Osteoblast (primary cell): Measurements from ENCODE around the gene NAV2. TPM values are rescaled to one million over a fixed set of nuclear protein-coding genes. Genes with fewer than 3 reads are reported as not detected.

Experiments used
- DNase-seq: peaks from one replicate; pipeline ENCODE4 v3.0.0; 2011; ENCODE audit warnings: low spot score, mixed read lengths; ENCODE audit not compliant: insufficient read length; ENCODE audit errors: missing footprints
- H2AFZ ChIP-seq: 2 replicates; pipeline ENCODE4 v1.6.0; 2011; ENCODE audit warnings: mild to moderate bottlenecking, low read length
- H3K27ac ChIP-seq: 2 replicates; pipeline ENCODE4 v1.5.1; 2011; ENCODE audit warnings: mild to moderate bottlenecking, low read depth, low read length, moderate library complexity
- H3K27me3 ChIP-seq: 2 replicates; pipeline ENCODE4 v1.6.0; 2012; ENCODE audit warnings: mild to moderate bottlenecking, control low read depth, inconsistent platforms, low read length, moderate library complexity; ENCODE audit not compliant: insufficient read depth
- H3K36me3 ChIP-seq: 2 replicates; pipeline ENCODE4 v1.5.1; 2011; ENCODE audit warnings: mild to moderate bottlenecking, low read length, control low read depth, moderate library complexity; ENCODE audit not compliant: insufficient read depth
- H3K4me1 ChIP-seq: 2 replicates; pipeline ENCODE4 v1.5.1; 2011; ENCODE audit warnings: mild to moderate bottlenecking, low read length, control low read depth, moderate library complexity; ENCODE audit not compliant: insufficient read depth
- H3K4me2 ChIP-seq: 2 replicates; pipeline ENCODE4 v1.6.0; 2011; ENCODE audit warnings: mild to moderate bottlenecking, low read length; ENCODE audit not compliant: insufficient read depth
- H3K4me3 ChIP-seq: fragments of 200-600 bp; sonication (generic); 3 replicates; pipeline ENCODE4 v1.5.1; 2012; ENCODE audit warnings: mild to moderate bottlenecking, low read length, inconsistent platforms; ENCODE audit not compliant: insufficient read depth
- H3K79me2 ChIP-seq: 2 replicates; pipeline ENCODE4 v1.6.0; 2012; ENCODE audit warnings: mild to moderate bottlenecking, low read length, control low read depth, inconsistent platforms; ENCODE audit not compliant: insufficient read depth
- H3K9me3 ChIP-seq: 2 replicates; pipeline ENCODE4 v1.5.1; 2011; ENCODE audit warnings: low read depth, low read length, control low read depth
- H4K20me1 ChIP-seq: 2 replicates; pipeline ENCODE4 v1.6.0; 2012; ENCODE audit warnings: mild to moderate bottlenecking, low read length, control low read depth; ENCODE audit not compliant: insufficient read depth
- total RNA-seq: library from RNA; depleted of rRNA; stranded (reverse); fragments of >200 nt; gene quantifications from 2 replicates; pipeline ENCODE4 v1.2.3, GENCODE V29; 2012
- TF ChIP-seq, protein P1 (sequence below): IDR thresholded peaks from 2 replicates; pipeline ENCODE4 v1.5.1; 2011; ENCODE audit warnings: mild to moderate bottlenecking, low read depth, low read length, moderate library complexity; ENCODE audit errors: extremely low read depth

The NAV2 gene
- total RNA-seq, 1 donor, result 8.7 TPM

DNA sequence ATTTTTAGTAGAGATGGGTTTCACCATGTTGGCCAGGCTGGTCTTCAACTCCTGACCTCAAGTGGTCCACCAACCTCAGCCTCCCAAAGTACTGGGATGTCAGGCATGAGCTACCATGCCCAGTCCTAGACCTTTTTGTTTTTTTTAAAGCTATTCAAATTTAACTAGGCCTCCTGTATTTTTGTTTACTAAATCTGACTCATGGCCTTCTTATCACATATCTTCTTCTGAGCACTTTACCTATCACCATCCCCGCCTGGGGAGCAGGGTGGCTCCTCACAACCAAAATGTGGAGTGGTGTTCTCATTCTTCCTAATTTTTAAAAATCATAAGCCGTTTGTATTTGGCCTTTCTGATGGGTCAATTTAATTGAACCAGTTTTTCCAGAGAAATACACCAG, 355.0 kb downstream of the NAV2 start:
- Histone ChIP-seq H3K27me3 (no peaks in the 10 kb centered on the region), H3K79me2 (no peaks in the 10 kb centered on the region), H3K4me1 (no peaks in the 10 kb centered on the region), H3K4me3 (no peak overlapping the region), H2AFZ (no peak overlapping the region), H3K27ac (no peak overlapping the region), H3K4me2 (no peak overlapping the region), H3K36me3 (peaks cover 32% of the 10 kb centered on the region), H4K20me1 (no peaks in the 10 kb centered on the region), H3K9me3 (no peaks in the 10 kb centered on the region)
- no peak for DNase-seq
- TF ChIP-seq, protein P1, sequence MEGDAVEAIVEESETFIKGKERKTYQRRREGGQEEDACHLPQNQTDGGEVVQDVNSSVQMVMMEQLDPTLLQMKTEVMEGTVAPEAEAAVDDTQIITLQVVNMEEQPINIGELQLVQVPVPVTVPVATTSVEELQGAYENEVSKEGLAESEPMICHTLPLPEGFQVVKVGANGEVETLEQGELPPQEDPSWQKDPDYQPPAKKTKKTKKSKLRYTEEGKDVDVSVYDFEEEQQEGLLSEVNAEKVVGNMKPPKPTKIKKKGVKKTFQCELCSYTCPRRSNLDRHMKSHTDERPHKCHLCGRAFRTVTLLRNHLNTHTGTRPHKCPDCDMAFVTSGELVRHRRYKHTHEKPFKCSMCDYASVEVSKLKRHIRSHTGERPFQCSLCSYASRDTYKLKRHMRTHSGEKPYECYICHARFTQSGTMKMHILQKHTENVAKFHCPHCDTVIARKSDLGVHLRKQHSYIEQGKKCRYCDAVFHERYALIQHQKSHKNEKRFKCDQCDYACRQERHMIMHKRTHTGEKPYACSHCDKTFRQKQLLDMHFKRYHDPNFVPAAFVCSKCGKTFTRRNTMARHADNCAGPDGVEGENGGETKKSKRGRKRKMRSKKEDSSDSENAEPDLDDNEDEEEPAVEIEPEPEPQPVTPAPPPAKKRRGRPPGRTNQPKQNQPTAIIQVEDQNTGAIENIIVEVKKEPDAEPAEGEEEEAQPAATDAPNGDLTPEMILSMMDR, result no peak

DNA sequence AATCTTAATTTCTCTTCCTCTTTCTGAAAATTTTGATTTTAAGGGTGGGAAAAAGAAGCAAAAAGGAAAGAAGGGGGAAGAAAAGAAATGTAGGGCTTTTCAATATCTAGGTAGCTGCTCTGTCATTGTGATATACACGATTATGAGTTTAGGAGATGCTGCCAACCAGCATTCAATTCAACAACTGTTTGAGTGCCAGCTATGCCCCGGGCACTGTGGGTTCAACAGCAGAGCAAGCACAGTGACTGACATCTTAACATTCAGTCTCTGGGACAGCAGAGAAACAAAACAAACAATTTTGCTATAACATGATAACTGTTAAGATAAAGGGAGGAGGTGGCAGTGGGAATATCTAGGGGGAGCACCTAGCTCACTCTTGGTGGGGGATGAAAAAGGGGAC, 356.1 kb downstream of the NAV2 start:
- Histone ChIP-seq H3K4me2 (no peak overlapping the region), H3K9me3 (no peaks in the 10 kb centered on the region), H3K27ac (no peak overlapping the region), H3K36me3 (peaks cover 30% of the 10 kb centered on the region), H3K4me1 (no peaks in the 10 kb centered on the region), H3K79me2 (no peaks in the 10 kb centered on the region), H4K20me1 (no peaks in the 10 kb centered on the region), H3K4me3 (no peak overlapping the region), H3K27me3 (no peaks in the 10 kb centered on the region), H2AFZ (no peak overlapping the region)
- no peak for DNase-seq
- TF ChIP-seq, protein P1, result no peak

DNA sequence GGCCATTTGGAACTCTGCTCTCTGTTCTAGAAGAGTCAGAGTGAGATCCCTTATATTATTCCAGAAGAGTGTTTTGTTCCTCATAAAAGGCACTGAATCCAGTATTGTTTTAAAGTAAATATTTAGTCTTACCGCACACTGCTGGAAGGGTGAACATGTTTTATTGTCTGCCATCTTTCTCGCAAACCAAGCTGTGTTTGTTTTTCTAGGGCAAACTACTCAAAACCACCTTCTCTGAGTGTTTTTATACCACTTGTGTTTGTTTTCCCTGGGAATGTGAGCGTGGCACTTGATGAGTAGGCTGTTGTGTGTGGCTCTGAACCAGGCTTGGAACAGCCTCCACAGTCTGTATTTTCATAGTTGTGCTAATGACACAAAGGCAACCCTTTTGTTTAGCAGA, 357.8 kb downstream of the NAV2 start:
- H3K9me3 ChIP-seq, result no peaks in the 10 kb centered on the region
- no peaks in the 10 kb centered on the region for H3K4me1 ChIP-seq
- H3K27ac ChIP-seq, result no peak overlapping the region
- H3K79me2 ChIP-seq, result no peaks in the 10 kb centered on the region
- H4K20me1 ChIP-seq, result no peaks in the 10 kb centered on the region
- no peak for DNase-seq
- no peak overlapping the region for H2AFZ ChIP-seq
- H3K36me3 ChIP-seq, result peaks cover 23% of the 10 kb centered on the region
- no peak overlapping the region for H3K4me3 ChIP-seq
- TF ChIP-seq, protein P1, result no peak
- H3K4me2 ChIP-seq, result no peak overlapping the region
- H3K27me3 ChIP-seq, result no peaks in the 10 kb centered on the region

DNA sequence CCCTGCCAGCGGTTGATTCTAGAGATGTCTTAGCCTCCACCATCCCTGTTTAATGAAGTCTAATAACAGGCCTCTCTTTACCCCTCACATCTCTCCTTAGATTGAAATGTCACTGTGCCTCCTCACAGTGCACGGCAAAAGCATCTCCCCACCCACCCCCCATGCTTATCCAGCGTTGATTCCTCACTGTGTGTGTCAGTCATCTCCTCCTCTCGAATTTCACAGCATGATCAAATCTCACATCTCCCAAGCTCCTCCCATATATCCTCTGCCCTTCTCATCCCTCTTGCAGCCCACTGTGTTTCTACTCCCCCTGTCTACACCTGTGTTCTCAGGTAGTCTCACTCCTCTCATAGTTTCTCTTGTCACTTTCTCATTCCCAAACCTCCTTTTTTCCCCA, 363.0 kb downstream of the NAV2 start:
- no peaks in the 10 kb centered on the region for H3K4me1 ChIP-seq
- H3K27ac ChIP-seq, result no peak overlapping the region
- no peaks in the 10 kb centered on the region for H4K20me1 ChIP-seq
- no peaks in the 10 kb centered on the region for H3K79me2 ChIP-seq
- peaks cover 42% of the 10 kb centered on the region for H3K36me3 ChIP-seq
- H2AFZ ChIP-seq, result no peak overlapping the region
- TF ChIP-seq, protein P1, result no peak
- no peaks in the 10 kb centered on the region for H3K27me3 ChIP-seq
- no peak for DNase-seq
- no peak overlapping the region for H3K4me2 ChIP-seq
- no peaks in the 10 kb centered on the region for H3K9me3 ChIP-seq
- no peak overlapping the region for H3K4me3 ChIP-seq
